PFSK-1 (cell line): Measurements from ENCODE around the gene PUDP.

Source experiments
- POLR2AphosphoS5 ChIP-seq: IDR thresholded peaks from 2 replicates; pipeline ENCODE4 v1.6.1; 2012; ENCODE audit warnings: low read depth, mild to moderate bottlenecking, control low read depth, low read length, moderate library complexity
- REST ChIP-seq, 2 experiments: IDR thresholded peaks; 2 replicates each; pipeline versions ENCODE4 v1.6.1 to v1.8.0; 2011 to 2012; ENCODE audit warnings: low read depth in 2 of 2, low read length in 2 of 2, control low read depth in 1 of 2, inconsistent platforms in 1 of 2, mild to moderate bottlenecking in 1 of 2, moderate library complexity in 1 of 2; ENCODE audit not compliant: insufficient read depth in 1 of 2
- SIN3A ChIP-seq: IDR thresholded peaks from 2 replicates; pipeline ENCODE4 v1.6.1; 2012; ENCODE audit warnings: mild to moderate bottlenecking, low read length, moderate library complexity, borderline replicate concordance; ENCODE audit not compliant: insufficient read depth
- TAF1 ChIP-seq: IDR thresholded peaks from 2 replicates; pipeline ENCODE4 v1.6.1; 2012; ENCODE audit warnings: low read length, control low read depth, borderline replicate concordance; ENCODE audit not compliant: insufficient read depth

GRCh38 chrX:7060444-7060843 lies 87.5 kb downstream of the PUDP start:
- TF ChIP-seq POLR2AphosphoS5: no peak
- TF ChIP-seq TAF1: no peak
- TF ChIP-seq SIN3A: no peak
- no peak for TF ChIP-seq REST (IDR thresholded peaks at IDR 0.05; ENCODE audit: insufficient read depth in 1 of 2, low read depth in 2 of 2, low read length in 2 of 2)
